Endothelial cell of umbilical vein (primary cell): ENCODE data around the gene ZYX.

Experiments
- EZH2 ChIP-seq: IDR thresholded peaks from 2 replicates; pipeline ENCODE4 v1.6.1; 2012; ENCODE audit warnings: borderline replicate concordance, low read depth, mild to moderate bottlenecking, moderate library complexity, low read length, inconsistent platforms; ENCODE audit not compliant: severe bottlenecking
- FOS ChIP-seq: IDR thresholded peaks from 2 replicates; pipeline ENCODE4 v1.6.1; 2011; ENCODE audit warnings: mild to moderate bottlenecking, low read length, moderate library complexity, borderline replicate concordance; ENCODE audit not compliant: insufficient read depth
- MAX ChIP-seq: IDR thresholded peaks from 2 replicates; pipeline ENCODE4 v1.6.1; 2011; ENCODE audit not compliant: insufficient read depth, insufficient read length
- MYC ChIP-seq: IDR thresholded peaks from one replicate; pipeline ENCODE4 v1.6.1; 2011; ENCODE audit warnings: mild to moderate bottlenecking, low read depth, low read length
- POLR2A ChIP-seq: IDR thresholded peaks from 2 replicates; pipeline ENCODE4 v1.6.1; 2012; ENCODE audit warnings: low read depth, mild to moderate bottlenecking, control low read depth, low read length
- POLR2AphosphoS5 ChIP-seq: IDR thresholded peaks from 2 replicates; pipeline ENCODE4 v1.6.1; 2012; ENCODE audit warnings: low read depth, mild to moderate bottlenecking, control low read depth, low read length, moderate library complexity; ENCODE audit not compliant: insufficient read depth
- TF ChIP-seq, protein P1 (sequence below), 2 donors: IDR thresholded peaks; 1 replicate in 1 of 2; 2 replicates in 1 of 2; pipeline ENCODE4 v1.5.1; 2011; ENCODE audit warnings: low read length in 2 of 2, mild to moderate bottlenecking in 2 of 2, moderate library complexity in 2 of 2, control low read depth in 1 of 2, inconsistent platforms in 1 of 2, low read depth in 1 of 2; ENCODE audit not compliant: insufficient read depth in 1 of 2; ENCODE audit errors: extremely low read depth in 1 of 2

- TF ChIP-seq, protein P1, sequence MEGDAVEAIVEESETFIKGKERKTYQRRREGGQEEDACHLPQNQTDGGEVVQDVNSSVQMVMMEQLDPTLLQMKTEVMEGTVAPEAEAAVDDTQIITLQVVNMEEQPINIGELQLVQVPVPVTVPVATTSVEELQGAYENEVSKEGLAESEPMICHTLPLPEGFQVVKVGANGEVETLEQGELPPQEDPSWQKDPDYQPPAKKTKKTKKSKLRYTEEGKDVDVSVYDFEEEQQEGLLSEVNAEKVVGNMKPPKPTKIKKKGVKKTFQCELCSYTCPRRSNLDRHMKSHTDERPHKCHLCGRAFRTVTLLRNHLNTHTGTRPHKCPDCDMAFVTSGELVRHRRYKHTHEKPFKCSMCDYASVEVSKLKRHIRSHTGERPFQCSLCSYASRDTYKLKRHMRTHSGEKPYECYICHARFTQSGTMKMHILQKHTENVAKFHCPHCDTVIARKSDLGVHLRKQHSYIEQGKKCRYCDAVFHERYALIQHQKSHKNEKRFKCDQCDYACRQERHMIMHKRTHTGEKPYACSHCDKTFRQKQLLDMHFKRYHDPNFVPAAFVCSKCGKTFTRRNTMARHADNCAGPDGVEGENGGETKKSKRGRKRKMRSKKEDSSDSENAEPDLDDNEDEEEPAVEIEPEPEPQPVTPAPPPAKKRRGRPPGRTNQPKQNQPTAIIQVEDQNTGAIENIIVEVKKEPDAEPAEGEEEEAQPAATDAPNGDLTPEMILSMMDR (IDR thresholded peaks at IDR 0.05; ENCODE audit: extremely low read depth in 1 of 2, insufficient read depth in 1 of 2, low read depth in 1 of 2, low read length in 2 of 2), result peak in 1 of 2 donors; percentile 16
- TF ChIP-seq MAX (no peak), EZH2 (no peak), POLR2A (no peak), POLR2AphosphoS5 (peak; percentile 45), FOS (peak; percentile 16), MYC (no peak)
Observed at GRCh38 chr7:143372070-143372469, 9.1 kb upstream of the ZYX start.
